GM12878 (cell line): ENCODE data around the gene NT5C2. TPM values are rescaled to one million over a fixed set of nuclear protein-coding genes. Genes with fewer than 3 reads are reported as not detected.

Experiments
- CUX1 ChIP-seq: IDR thresholded peaks from 2 replicates; pipeline ENCODE4 v1.6.1; 2012; ENCODE audit warnings: improper control_type of control experiment, low read depth, low read length; ENCODE audit not compliant: insufficient replicate concordance
- E2F4 ChIP-seq: IDR thresholded peaks from 2 replicates; pipeline ENCODE4 v1.6.1; 2012; ENCODE audit warnings: low read depth, low read length, improper control_type of control experiment
- E2F8 ChIP-seq: fragments of 450-650 bp; IDR thresholded peaks from 2 replicates; pipeline ENCODE4 v1.6.1; 2018; ENCODE audit warnings: mild to moderate bottlenecking, low read depth, moderate library complexity; ENCODE audit not compliant: partially characterized antibody
- EP300 ChIP-seq, 2 experiments: fragments of 150-350 bp in 1 of 2; IDR thresholded peaks; 2 replicates each; pipeline ENCODE4 v1.6.1; 2011 to 2012; ENCODE audit warnings: low read depth in 2 of 2, low read length in 2 of 2, borderline replicate concordance in 1 of 2, improper control_type of control experiment in 1 of 2, inconsistent platforms in 1 of 2; ENCODE audit not compliant: control insufficient read depth in 1 of 2
- IRF3 ChIP-seq: fragments of 450-650 bp; IDR thresholded peaks from 2 replicates; pipeline ENCODE4 v1.6.1; 2014; ENCODE audit warnings: mild to moderate bottlenecking
- MTA3 ChIP-seq: IDR thresholded peaks from 2 replicates; pipeline ENCODE4 v1.6.1; 2012; ENCODE audit warnings: low read length, inconsistent platforms, borderline replicate concordance
- NBN ChIP-seq: fragments of 450-650 bp; IDR thresholded peaks from 2 replicates; pipeline ENCODE4 v1.6.1; 2016
- NR2C1 ChIP-seq: fragments of 450-650 bp; IDR thresholded peaks from 2 replicates; pipeline ENCODE4 v1.6.1; 2017; ENCODE audit warnings: antibody characterized with exemption, mild to moderate bottlenecking, moderate library complexity
- PBX3 ChIP-seq: IDR thresholded peaks from 2 replicates; pipeline ENCODE4 v1.6.1; 2011; ENCODE audit warnings: mild to moderate bottlenecking, low read depth, low read length, moderate library complexity; ENCODE audit not compliant: insufficient replicate concordance
- SP1 ChIP-seq: IDR thresholded peaks from one replicate; pipeline ENCODE4 v1.6.1; 2011; ENCODE audit warnings: low read depth, low read length
- ZBTB33 ChIP-seq: fragments of 450-650 bp; IDR thresholded peaks from 2 replicates; pipeline ENCODE4 v1.6.1; 2017; ENCODE audit warnings: mild to moderate bottlenecking
- polyA plus RNA-seq, 11 experiments: library from polyadenylated mRNA; depleted of rRNA in 4 of 11; unstranded in 6 of 11; stranded (reverse) in 5 of 11; fragments of >200 nt; fragmentation: Nextera tagmentation in 4 of 11; fragmentation: Illumina TruSeq in 1 of 11; extraction: Ambion mirVana in 4 of 11; extraction: Trizol in 1 of 11; gene quantifications; 1 replicate in 1 of 11; 2 replicates in 10 of 11; pipeline versions ENCODE4 v1.2.1 to v1.2.3, GENCODE V29; 2011 to 2016; ENCODE audit warnings: inconsistent platforms in 2 of 11, missing spikeins in 2 of 11, low read depth in 1 of 11
- total RNA-seq, 4 experiments: library from RNA; depleted of rRNA in 3 of 4; stranded (reverse); fragments of >200 nt in 3 of 4; fragmentation: Illumina TruSeq in 1 of 4; extraction: Trizol in 1 of 4; gene quantifications; 2 replicates each; pipeline versions ENCODE4 v1.2.1 to v1.2.3, GENCODE V29; 2013 to 2021

NT5C2 gene
- total and polyA plus RNA-seq, 10 of the 15 experiments (the other 5 are each of a cell fraction or from before 2014, with no cell fraction given) = 15.8 to 70.1 (median 56.0) TPM

GRCh38 chr10:103053659-103054581, 139.2 kb downstream of the NT5C2 start (continued):
- TF ChIP-seq ZBTB33 (no peak), CUX1 (no peak), NR2C1 (no peak), MTA3 (no peak), EP300 (IDR thresholded peaks at IDR 0.05; ENCODE audit: borderline replicate concordance in 1 of 2, control insufficient read depth in 1 of 2, low read depth in 2 of 2, low read length in 2 of 2) (no peak; a peak in 1 of 4 replicates), PBX3 (no peak), E2F8 (peak; percentile 29), NBN (peak; percentile 75; the same call in 1 of the 2 replicates), E2F4 (no peak), SP1 (no peak), IRF3 (no peak)
